Spleen (tissue), 7 donors: ENCODE results near the gene DPT.

ENCODE experiments used
- CTCF ChIP-seq, 11 experiments: fragments of 200-600 bp in 7 of 11; fragments of 450-650 bp in 4 of 11; sonication (generic) in 4 of 11; IDR thresholded peaks in 8 of 11; conservative IDR thresholded peaks in 3 of 11; 1 replicate in 7 of 11; 2 replicates in 4 of 11; pipeline versions ENCODE4 v1.4.0 to v1.8.0; 2016 to 2021; ENCODE audit warnings: antibody characterized with exemption in 11 of 11, inconsistent platforms in 4 of 11, mild to moderate bottlenecking in 1 of 11
- POLR2A ChIP-seq, 3 donors: fragments of 450-650 bp; IDR thresholded peaks; one replicate each; pipeline ENCODE4 v1.5.1; 2017; ENCODE audit warnings: antibody characterized with exemption in 3 of 3, mild to moderate bottlenecking in 1 of 3
- donor health status: DM: no; HTN: no; CAD: no; lungs with moderate emphysema.
- donor health status: DM: no; HTN: no; CAD: no.
- donor health status: DM: no; HTN: no; CAD: no.

- TF ChIP-seq CTCF (IDR thresholded peaks at IDR 0.05 in 8 of 11, conservative IDR thresholded peaks at IDR 0.05 in 3 of 11) (no peak), POLR2A (IDR thresholded peaks at IDR 0.05) (no peak)
Observed at GRCh38 chr1:168755800-168756418, 26.9 kb upstream of the DPT start.
